GM12865 (cell line): ENCODE data around the gene POU2F1.

ENCODE experiments used
- DNase-seq: peaks from one replicate; pipeline ENCODE4 v3.0.0; 2010; ENCODE audit warnings: low read depth
- H3K4me3 ChIP-seq: 2 replicates; pipeline ENCODE4 v1.5.1; 2011; ENCODE audit warnings: mild to moderate bottlenecking, low read depth, low read length, control low read depth
- CTCF ChIP-seq: IDR thresholded peaks from 2 replicates; pipeline ENCODE4 v1.5.1; 2011; ENCODE audit warnings: low read length, control low read depth, low read depth, inconsistent platforms; ENCODE audit not compliant: insufficient read depth; ENCODE audit errors: missing control alignments

POU2F1 gene

GRCh38 chr1:167440776-167441175 is 220.1 kb downstream of the POU2F1 start:
- DNase-seq = no peak
- TF ChIP-seq CTCF = no peak
- H3K4me3 ChIP-seq = no peak overlapping the region

- DNase-seq = no peak
- TF ChIP-seq CTCF = no peak
- no peak overlapping the region for H3K4me3 ChIP-seq
Observed at GRCh38 chr1:167441222-167441621, 220.5 kb downstream of the POU2F1 start.

GRCh38 chr1:167442142-167442848 is 221.6 kb downstream of the POU2F1 start:
- peak; percentile 92 for TF ChIP-seq CTCF
- DNase-seq = peak; percentile 89
- no peak overlapping the region for H3K4me3 ChIP-seq

- TF ChIP-seq CTCF = no peak
- no peak for DNase-seq
- H3K4me3 ChIP-seq = no peak overlapping the region
Observed at GRCh38 chr1:167442854-167443565, 222.3 kb downstream of the POU2F1 start.

- DNase-seq = no peak
- no peak for TF ChIP-seq CTCF
- H3K4me3 ChIP-seq = no peak overlapping the region
Observed at GRCh38 chr1:167443757-167444156, 223.1 kb downstream of the POU2F1 start.

GRCh38 chr1:167446966-167447365 is 226.3 kb downstream of the POU2F1 start:
- no peak for DNase-seq
- TF ChIP-seq CTCF = no peak
- H3K4me3 ChIP-seq = no peak overlapping the region
